Activated CD8-positive, alpha-beta memory T cell treated with anti-CD3 and anti-CD28 coated beads for 24 hours (primary cell): Measurements from ENCODE around the gene PROX1.

Source experiments
- DNase-seq: peaks from one replicate; pipeline ENCODE4 v3.0.0-alpha.2; 2020

Gene PROX1

GRCh38 chr1:213987927-213988506, at the start of gene PROX1:
Gene PROX1 (plus strand): TSS chr1:213987973. CDS start chr1:213996536, 8,563 bp downstream.
- no peak for DNase-seq

GRCh38 chr1:213938776-213939175, 49.0 kb upstream of the PROX1 start:
- no peak for DNase-seq

- DNase-seq, result no peak
These were observed 47.9 kb upstream of the PROX1 start for GRCh38 chr1:213939888-213940287.

GRCh38 chr1:213940947-213941346, 46.8 kb upstream of the PROX1 start:
- no peak for DNase-seq

GRCh38 chr1:213942061-213942460, 45.7 kb upstream of the PROX1 start:
- DNase-seq, result no peak

GRCh38 chr1:213947200-213947801, 40.5 kb upstream of the PROX1 start:
- DNase-seq, result no peak

- DNase-seq, result no peak
These were observed 35.9 kb upstream of the PROX1 start for GRCh38 chr1:213951876-213952275.

- DNase-seq, result no peak
These were observed 34.0 kb upstream of the PROX1 start for GRCh38 chr1:213953806-213954205.

- no peak for DNase-seq
These were observed 31.4 kb upstream of the PROX1 start for GRCh38 chr1:213956295-213956770.

- no peak for DNase-seq
These were observed 29.4 kb upstream of the PROX1 start for GRCh38 chr1:213958346-213958745.

- DNase-seq, result no peak
These were observed 26.8 kb upstream of the PROX1 start for GRCh38 chr1:213960963-213961362.

- no peak for DNase-seq
These were observed 25.3 kb upstream of the PROX1 start for GRCh38 chr1:213962508-213962907.

- no peak for DNase-seq
These were observed 21.7 kb upstream of the PROX1 start for GRCh38 chr1:213966122-213966521.

- no peak for DNase-seq
These were observed 19.5 kb upstream of the PROX1 start for GRCh38 chr1:213968146-213968825.

GRCh38 chr1:213969958-213970555, 17.7 kb upstream of the PROX1 start:
- DNase-seq, result no peak

GRCh38 chr1:213972141-213972540, 15.6 kb upstream of the PROX1 start:
- DNase-seq, result no peak

- no peak for DNase-seq
These were observed 14.6 kb upstream of the PROX1 start for GRCh38 chr1:213973129-213973528.

GRCh38 chr1:213976665-213977485, 10.9 kb upstream of the PROX1 start:
- DNase-seq, result no peak

GRCh38 chr1:213977486-213977842, 10.3 kb upstream of the PROX1 start:
- no peak for DNase-seq

GRCh38 chr1:213977909-213978308, 9.9 kb upstream of the PROX1 start:
- DNase-seq, result no peak

GRCh38 chr1:213979751-213980586, 7.8 kb upstream of the PROX1 start:
- no peak for DNase-seq

- DNase-seq, result no peak
These were observed 6.9 kb upstream of the PROX1 start for GRCh38 chr1:213980906-213981305.
